Measurements from ENCODE around the gene CERS6.
"Not testable (repeated sequence)": the region's sequence is repeated elsewhere in the genome, so short reads cannot be mapped to it uniquely, and the experiment has no call there.

The CERS6 gene

GRCh38 chr2:168468354-168468753, 12.3 kb downstream of the CERS6 start:
- DNase-seq (ENCODE audit: low read depth) = no peak

DNA sequence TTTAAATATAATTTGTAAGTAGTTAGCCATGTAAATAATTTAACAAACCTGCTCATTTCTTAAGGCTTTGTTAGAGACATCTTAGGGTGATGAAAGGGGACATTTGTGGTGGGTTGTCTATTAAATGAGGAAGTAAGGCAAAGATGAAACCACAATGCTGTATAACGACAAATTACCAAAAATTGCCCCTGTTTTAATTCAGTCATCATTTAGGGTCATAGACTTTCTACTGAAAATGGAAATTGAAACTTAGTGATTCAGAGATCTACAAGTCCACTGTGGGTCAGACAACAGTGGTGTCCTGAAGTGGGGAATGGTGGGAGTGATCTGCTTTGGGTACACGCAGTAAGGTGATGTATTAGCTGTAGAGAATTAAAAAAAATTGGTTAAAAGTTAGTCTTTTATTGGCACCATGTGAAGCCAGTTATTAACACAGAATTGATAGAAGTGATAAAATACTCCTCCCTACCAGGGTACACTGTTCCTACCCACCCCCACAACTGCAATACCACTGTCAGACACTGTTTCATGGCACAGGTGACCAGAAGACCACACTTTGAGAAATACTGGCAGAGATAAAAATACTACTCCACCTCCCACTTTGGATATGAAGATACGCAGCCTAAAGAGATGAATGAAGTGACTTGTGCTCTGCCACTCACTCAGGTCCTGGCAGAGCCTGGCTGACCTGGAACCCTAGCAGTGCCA, 13.4 kb downstream of the CERS6 start:
- no peak for DNase-seq (ENCODE audit: low read depth)

- DNase-seq (ENCODE audit: low read depth) = no peak
Measured at GRCh38 chr2:168470320-168471162, 14.5 kb downstream of the CERS6 start.

GRCh38 chr2:168471163-168471475, 15.0 kb downstream of the CERS6 start:
- DNase-seq (ENCODE audit: low read depth) = no peak

GRCh38 chr2:168475636-168476035, 19.6 kb downstream of the CERS6 start:
- no peak for DNase-seq (ENCODE audit: low read depth)

DNA sequence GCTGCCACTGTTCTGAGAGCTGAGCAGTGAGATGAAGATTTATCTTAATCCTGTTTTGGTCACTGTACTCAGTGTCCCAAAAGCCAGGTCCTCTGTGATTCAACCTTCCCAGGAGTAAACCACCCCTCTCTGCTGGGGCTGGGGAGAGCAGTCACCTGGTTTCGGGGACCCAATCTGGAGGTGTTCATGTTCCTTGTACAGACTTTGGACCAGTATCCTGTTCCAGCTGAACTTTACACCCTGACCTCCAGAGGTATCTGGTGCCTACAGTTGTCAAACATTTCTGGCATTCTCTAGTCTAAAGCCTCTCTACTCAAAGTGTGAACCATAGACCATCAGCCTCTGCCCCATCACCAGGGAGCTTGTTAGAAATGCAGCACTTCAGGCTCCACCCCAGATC, 22.1 kb downstream of the CERS6 start:
- DNase-seq (ENCODE audit: low read depth) = no peak

DNA sequence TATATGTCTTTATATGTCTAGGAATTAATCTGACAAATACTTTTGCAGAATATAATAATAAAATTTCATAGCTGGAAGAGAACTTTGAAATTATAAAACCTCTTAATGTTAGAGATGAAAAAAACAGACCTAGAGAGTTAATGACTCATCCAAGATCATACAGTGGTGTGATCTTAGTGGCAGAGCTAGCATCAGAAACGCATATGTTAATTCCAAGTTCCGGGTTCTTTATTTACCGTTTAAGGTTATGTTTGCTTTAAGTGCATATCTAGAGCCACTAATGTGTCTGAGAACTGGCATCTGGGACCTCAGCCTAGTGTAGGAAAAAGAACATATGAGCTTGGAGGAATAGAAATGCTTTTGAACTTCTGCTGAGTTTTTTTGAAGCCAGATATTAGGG, 24.3 kb downstream of the CERS6 start:
- DNase-seq (ENCODE audit: low read depth) = no peak

DNA sequence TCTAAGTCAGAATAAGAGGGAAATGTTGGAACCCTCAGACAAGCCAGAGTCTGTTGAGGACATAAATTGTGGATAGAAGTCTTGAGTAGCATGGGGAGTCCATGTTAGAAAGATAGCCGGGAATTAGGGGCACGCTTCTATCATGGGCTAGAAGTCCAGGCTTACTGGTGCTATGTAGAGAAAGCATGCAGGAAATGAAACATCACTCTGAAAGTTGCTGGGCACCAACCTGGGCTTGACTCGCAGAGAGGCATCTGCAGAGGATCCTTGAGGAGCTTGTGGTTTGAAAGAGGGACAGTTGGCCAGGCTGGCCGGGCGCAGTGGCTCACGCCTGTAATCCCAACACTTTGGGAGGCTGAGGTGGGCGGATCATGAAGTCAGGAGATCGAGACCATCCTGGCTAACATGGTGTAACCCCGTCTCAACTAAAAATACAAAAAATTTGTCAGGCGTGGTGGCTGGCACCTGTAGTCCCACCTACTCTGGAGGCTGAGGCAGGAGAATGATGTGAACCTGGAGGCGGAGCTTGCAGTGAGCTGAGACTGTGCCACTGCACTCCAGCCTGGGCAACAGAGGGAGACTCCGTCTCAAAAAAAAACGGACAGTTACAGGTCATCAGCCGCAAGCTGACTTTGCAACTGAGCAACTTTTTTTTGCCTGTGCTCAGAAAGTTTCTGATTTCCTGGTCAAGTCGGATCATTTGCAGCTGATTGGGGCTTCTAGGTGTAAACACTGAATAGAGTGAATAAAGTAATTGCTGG, 24.9 kb downstream of the CERS6 start:
- DNase-seq (ENCODE audit: low read depth) = no peak

DNA sequence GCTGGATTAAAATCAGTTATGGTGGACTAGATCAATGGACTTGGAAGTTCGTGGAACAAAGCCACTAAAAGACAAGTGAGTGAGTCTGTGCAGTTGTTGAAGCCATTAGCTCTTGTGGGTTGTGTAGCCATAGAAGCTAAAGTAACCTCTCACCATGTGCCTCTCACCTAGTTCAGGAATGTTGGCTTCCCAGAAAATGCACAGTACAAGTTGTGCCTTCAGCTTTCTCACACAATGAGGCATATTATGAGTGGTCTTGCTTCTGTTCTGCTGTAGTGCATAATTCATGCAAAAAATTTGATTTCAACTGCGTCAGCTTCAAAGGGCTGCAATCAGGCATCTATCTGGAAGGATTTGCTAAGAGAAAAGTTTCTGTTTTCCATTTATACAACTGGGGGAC, 26.2 kb downstream of the CERS6 start:
- no peak for DNase-seq (ENCODE audit: low read depth)

DNA sequence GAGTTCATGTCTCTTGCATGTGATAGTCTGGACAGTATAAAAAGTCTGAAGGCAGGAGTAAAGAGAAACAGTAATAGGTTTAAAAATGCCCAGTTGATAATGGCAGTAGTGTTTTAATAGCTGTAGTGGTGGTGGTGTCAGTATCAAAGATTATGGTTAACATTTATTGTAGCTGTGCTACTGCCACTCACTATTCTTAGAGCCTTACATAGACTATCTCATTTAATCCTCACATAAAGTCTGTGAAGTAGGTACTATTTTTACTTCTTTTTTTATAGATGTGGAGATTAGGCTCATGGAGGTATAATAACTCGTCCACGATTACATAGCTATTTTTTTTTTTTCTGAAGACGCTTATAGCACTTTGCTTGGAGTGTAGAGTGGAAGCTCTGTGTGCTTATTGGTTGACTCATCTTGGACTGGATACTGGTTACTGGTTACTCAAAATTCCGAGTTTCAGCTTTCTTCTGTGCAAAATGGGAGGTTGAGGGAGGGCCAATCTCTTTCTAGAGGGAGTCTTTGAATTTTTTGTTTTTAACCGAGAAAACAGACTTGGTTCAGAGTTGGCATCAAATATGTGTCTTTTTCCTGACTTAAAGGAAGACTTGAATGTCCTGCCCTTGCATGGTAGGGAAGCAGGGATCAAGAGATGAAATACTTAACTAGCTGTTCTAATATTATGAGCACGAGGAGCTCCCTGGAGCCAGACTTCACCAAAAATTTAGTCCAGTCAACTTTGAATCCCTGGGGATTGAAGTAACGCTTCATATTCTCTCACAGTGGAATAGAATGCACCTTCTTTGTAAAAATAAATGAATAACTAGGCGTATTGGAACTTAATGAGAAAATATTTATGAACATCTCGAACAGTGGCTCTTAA, 27.1 kb downstream of the CERS6 start:
- no peak for DNase-seq (ENCODE audit: low read depth)

- no peak for DNase-seq (ENCODE audit: low read depth)
Measured at GRCh38 chr2:168486477-168486876, 30.4 kb downstream of the CERS6 start.

- no peak for DNase-seq (ENCODE audit: low read depth)
Measured at GRCh38 chr2:168490015-168490874, 34.2 kb downstream of the CERS6 start.

- DNase-seq (ENCODE audit: low read depth) = no peak
Measured at GRCh38 chr2:168490946-168491605, 35.0 kb downstream of the CERS6 start.

GRCh38 chr2:168491728-168492127, 35.7 kb downstream of the CERS6 start:
- DNase-seq (ENCODE audit: low read depth) = not testable (repeated sequence)

DNA sequence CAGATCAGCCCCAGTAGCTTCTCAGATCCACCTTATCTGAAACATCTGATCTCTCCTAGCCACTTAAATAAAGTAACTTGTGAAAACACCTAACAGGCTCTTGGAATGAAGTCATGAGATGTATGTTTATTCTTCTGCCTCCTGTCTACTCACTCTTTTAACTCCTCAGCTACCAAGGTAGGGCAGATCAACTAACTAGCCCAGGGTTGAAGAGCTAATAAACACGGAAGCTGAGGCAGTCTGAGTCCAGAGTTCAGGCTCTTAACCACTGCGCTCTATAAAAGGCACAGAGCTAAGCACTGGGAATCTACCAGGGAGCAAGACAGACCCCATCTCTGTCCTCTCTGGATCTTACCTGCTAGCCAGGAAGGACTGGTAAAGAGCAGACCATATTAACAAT, 37.1 kb downstream of the CERS6 start:
- not testable (repeated sequence) for DNase-seq (ENCODE audit: low read depth)

DNA sequence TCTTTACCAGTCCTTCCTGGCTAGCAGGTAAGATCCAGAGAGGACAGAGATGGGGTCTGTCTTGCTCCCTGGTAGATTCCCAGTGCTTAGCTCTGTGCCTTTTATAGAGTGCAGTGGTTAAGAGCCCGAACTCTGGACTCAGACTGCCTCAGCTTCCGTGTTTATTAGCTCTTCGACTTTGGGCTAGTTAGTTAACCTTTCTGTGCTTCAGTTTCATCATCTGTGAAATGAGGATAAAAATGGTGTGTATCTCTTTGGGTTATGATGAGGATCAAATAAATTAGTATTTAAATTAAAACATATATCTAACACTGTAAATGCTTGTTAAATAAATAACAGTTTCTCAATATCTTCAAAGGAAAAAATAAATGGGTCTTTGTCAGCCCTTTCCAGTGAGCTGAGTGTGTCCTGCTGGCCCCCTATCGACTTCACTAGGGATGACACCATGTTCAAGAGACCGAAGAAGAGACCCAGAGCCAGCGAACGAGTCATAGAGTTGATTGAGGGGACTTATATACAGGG, 38.2 kb downstream of the CERS6 start:
- no peak for DNase-seq (ENCODE audit: low read depth)

DNA sequence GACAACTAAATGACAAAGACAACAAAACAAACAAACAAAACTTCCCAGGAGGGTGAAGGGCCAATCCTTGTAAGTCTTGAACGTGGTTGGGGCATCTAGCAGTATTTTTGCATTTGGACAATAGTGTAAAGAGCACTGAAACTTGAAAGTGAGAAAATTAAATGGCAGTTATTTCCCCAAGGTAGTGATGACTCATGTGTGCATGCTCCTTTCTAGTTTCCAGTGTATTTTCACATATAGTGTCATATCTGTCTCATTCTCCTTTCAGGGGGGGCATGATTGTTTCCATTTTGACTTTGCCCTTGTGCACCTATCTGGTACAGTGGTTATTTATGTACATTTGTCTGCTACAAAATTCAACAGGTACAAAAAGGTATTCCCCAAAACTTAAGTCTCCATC, 39.5 kb downstream of the CERS6 start:
- DNase-seq (ENCODE audit: low read depth) = no peak

DNA sequence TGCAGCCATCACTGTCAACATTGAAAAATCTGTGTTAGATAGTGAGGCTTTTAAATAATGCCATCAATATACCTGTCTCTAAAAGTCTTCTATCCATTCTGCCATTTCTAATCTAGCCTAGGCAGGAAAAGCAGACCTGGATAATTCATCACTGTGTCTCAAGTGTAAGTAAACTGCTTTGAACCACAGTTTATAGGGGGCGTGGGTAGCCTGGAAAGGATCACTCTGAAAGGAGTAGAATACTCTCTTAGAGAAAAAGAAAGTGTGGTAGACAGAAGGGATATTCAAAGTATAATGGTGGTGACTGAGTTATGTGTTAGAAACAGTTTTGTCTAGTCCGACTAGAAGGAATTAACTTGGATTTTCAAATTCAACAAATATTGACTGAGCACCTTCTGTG, 40.8 kb downstream of the CERS6 start:
- no peak for DNase-seq (ENCODE audit: low read depth)

- no peak for DNase-seq (ENCODE audit: low read depth)
Measured at GRCh38 chr2:168499500-168499899, 43.4 kb downstream of the CERS6 start.

DNA sequence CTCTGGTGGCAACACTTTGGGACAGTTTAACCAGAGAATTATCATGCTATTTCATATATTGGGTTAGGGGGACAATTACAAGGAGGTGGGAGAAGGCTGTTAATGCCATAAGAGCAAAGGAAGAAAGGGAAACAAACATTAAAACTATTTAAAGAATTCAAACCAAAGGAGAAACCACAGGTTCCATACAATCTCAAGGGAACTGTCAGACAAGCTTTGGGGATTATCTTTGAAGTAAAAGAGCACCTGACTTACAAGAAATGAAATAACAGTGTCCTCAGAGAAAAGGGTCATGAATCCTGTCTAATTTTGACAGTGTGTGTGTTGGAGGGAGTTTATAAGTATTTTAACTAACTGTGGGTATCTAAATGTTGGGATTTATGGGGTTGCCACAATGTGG, 44.4 kb downstream of the CERS6 start:
- DNase-seq (ENCODE audit: low read depth) = no peak

Data from T-helper 22 cell (primary cell).